Measurements from ENCODE around the gene BAZ2B. TPM values are rescaled to one million over a fixed set of nuclear protein-coding genes. Genes with fewer than 3 reads are reported as not detected.

Gene BAZ2B
- 76.2 TPM for total RNA-seq

GRCh38 chr2:159616286-159616701, at the start of gene BAZ2B:
BAZ2B (minus strand) TSS chr2:159616548; CDS start chr2:159478719, 137,829 bp downstream.
- H3K36me3 ChIP-seq (ENCODE audit: control insufficient read depth in 3 of 3, insufficient read depth in 3 of 3, low read length in 3 of 3) = no peaks in the 10 kb centered on the region
- H3K9me3 ChIP-seq (ENCODE audit: control insufficient read depth in 3 of 3, low read length in 3 of 3) = no peaks in the 10 kb centered on the region
- H3K4me3 ChIP-seq (ENCODE audit: low read length in 3 of 3) = peak within 1 kb of the TSS; percentile 79 to 92 (median 81)
- H3K9ac ChIP-seq (ENCODE audit: low read depth in 1 of 3, low read length in 3 of 3) = peak within 1 kb of the TSS; percentile 90 to 98 (median 93)
- peak within 1 kb of the TSS; percentile 99 for H3K27ac ChIP-seq (ENCODE audit: low read depth, low read length)
- H3K4me1 ChIP-seq (ENCODE audit: control insufficient read depth in 3 of 3, insufficient read depth in 3 of 3, low read length in 3 of 3) = peaks cover 0 to 16% (median 4%) of the 10 kb centered on the region in 3 donors
- H3K27me3 ChIP-seq (ENCODE audit: control insufficient read depth in 3 of 3, insufficient read depth in 3 of 3, low read length in 3 of 3) = no peaks in the 10 kb centered on the region

- H3K9me3 ChIP-seq (ENCODE audit: control insufficient read depth in 3 of 3, low read length in 3 of 3) = no peaks in the 10 kb centered on the region
- H3K36me3 ChIP-seq (ENCODE audit: control insufficient read depth in 3 of 3, insufficient read depth in 3 of 3, low read length in 3 of 3) = no peaks in the 10 kb centered on the region
- no peaks in the 10 kb centered on the region for H3K4me1 ChIP-seq (ENCODE audit: control insufficient read depth in 3 of 3, insufficient read depth in 3 of 3, low read length in 3 of 3)
- no peak overlapping the region for H3K9ac ChIP-seq (ENCODE audit: low read depth in 1 of 3, low read length in 3 of 3)
- H3K27ac ChIP-seq (ENCODE audit: low read depth, low read length) = no peak overlapping the region
- H3K27me3 ChIP-seq (ENCODE audit: control insufficient read depth in 3 of 3, insufficient read depth in 3 of 3, low read length in 3 of 3) = no peaks in the 10 kb centered on the region
- no peak overlapping the region for H3K4me3 ChIP-seq (ENCODE audit: low read length in 3 of 3)
Measured at GRCh38 chr2:159661286-159661685, 44.9 kb upstream of the BAZ2B start.

DNA sequence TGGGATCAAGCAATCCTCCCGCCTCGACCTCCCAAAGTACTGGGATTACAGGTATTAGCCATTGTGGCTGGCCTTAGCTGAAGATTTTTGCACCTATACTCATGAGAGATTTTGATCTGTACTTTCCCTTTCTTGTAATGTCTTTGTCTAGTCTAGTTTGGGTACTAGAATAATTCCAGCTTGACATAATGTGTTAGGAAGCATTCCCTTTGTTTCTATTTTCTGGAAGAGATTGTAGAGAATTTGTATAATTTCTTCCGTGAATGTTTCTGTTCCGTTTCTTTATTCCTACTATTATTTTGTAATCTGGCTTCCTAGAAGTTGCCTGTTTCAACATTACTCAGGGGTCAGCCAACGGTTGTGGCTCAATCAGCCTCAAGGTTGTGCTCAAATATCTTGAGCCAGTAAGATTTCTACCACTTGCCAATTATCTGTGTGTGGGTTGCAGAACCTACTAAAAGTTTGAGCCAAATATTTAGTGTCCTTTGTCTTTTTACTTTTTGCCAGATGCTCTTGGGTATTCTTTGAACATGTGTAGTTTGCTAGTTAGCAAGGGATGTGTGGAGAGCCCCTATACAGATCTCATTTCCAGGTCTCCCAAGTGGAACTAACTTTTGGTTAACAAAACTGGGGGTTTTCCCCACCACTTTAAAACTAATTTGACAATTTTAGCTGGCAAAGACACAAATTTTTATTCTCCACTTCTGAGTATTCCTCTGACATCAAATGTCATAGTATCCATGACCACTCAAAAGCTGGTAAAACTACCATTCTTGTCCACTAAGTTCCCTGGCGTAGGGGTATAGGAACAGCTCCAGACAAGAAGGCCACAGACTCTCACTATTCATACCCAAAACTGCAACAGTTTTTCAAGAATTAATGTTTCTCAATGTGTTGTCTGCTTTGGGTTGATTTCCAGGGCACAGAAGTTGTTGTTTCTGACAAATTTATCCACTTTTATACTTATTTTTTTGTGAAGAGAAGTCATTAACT, 42.8 kb upstream of the BAZ2B start:
- Histone ChIP-seq H3K9me3 (ENCODE audit: control insufficient read depth in 3 of 3, low read length in 3 of 3) (no peaks in the 10 kb centered on the region), H3K27me3 (ENCODE audit: control insufficient read depth in 3 of 3, insufficient read depth in 3 of 3, low read length in 3 of 3) (no peaks in the 10 kb centered on the region), H3K9ac (ENCODE audit: low read depth in 1 of 3, low read length in 3 of 3) (no peak overlapping the region), H3K27ac (ENCODE audit: low read depth, low read length) (no peak overlapping the region), H3K36me3 (ENCODE audit: control insufficient read depth in 3 of 3, insufficient read depth in 3 of 3, low read length in 3 of 3) (no peaks in the 10 kb centered on the region), H3K4me1 (ENCODE audit: control insufficient read depth in 3 of 3, insufficient read depth in 3 of 3, low read length in 3 of 3) (no peaks in the 10 kb centered on the region), H3K4me3 (ENCODE audit: low read length in 3 of 3) (no peak overlapping the region)

DNA sequence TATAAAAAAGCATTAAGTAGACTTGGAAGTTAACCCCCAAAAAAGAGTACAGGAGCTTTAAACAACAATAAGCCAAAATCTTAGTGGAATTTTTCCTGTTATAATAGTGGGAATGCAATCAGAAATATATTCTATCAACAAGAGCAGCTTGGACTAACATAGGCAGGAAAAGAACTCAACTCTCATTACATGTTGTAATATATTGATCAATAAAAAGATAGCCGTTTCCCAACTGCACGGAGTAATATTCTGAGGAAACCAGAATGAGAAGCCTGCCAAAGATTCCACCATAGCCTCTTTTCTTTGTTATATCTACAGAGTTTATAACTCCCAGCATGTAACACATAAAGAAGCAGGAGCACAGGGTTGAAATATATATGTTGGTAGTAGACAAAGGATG, 37.6 kb upstream of the BAZ2B start:
- Histone ChIP-seq H3K4me1 (ENCODE audit: control insufficient read depth in 3 of 3, insufficient read depth in 3 of 3, low read length in 3 of 3) (no peaks in the 10 kb centered on the region), H3K9ac (ENCODE audit: low read depth in 1 of 3, low read length in 3 of 3) (no peak overlapping the region), H3K9me3 (ENCODE audit: control insufficient read depth in 3 of 3, low read length in 3 of 3) (no peaks in the 10 kb centered on the region), H3K4me3 (ENCODE audit: low read length in 3 of 3) (no peak overlapping the region), H3K27ac (ENCODE audit: low read depth, low read length) (no peak overlapping the region), H3K36me3 (ENCODE audit: control insufficient read depth in 3 of 3, insufficient read depth in 3 of 3, low read length in 3 of 3) (no peaks in the 10 kb centered on the region), H3K27me3 (ENCODE audit: control insufficient read depth in 3 of 3, insufficient read depth in 3 of 3, low read length in 3 of 3) (no peaks in the 10 kb centered on the region)

GRCh38 chr2:159651884-159652283, 35.5 kb upstream of the BAZ2B start:
- H3K9me3 ChIP-seq (ENCODE audit: control insufficient read depth in 3 of 3, low read length in 3 of 3) = no peaks in the 10 kb centered on the region
- no peaks in the 10 kb centered on the region for H3K27me3 ChIP-seq (ENCODE audit: control insufficient read depth in 3 of 3, insufficient read depth in 3 of 3, low read length in 3 of 3)
- H3K27ac ChIP-seq (ENCODE audit: low read depth, low read length) = no peak overlapping the region
- H3K36me3 ChIP-seq (ENCODE audit: control insufficient read depth in 3 of 3, insufficient read depth in 3 of 3, low read length in 3 of 3) = no peaks in the 10 kb centered on the region
- H3K4me3 ChIP-seq (ENCODE audit: low read length in 3 of 3) = no peak overlapping the region
- H3K9ac ChIP-seq (ENCODE audit: low read depth in 1 of 3, low read length in 3 of 3) = no peak overlapping the region
- H3K4me1 ChIP-seq (ENCODE audit: control insufficient read depth in 3 of 3, insufficient read depth in 3 of 3, low read length in 3 of 3) = no peaks in the 10 kb centered on the region

GRCh38 chr2:159650574-159650973, 34.2 kb upstream of the BAZ2B start:
- no peaks in the 10 kb centered on the region for H3K4me1 ChIP-seq (ENCODE audit: control insufficient read depth in 3 of 3, insufficient read depth in 3 of 3, low read length in 3 of 3)
- no peak overlapping the region for H3K4me3 ChIP-seq (ENCODE audit: low read length in 3 of 3)
- H3K27ac ChIP-seq (ENCODE audit: low read depth, low read length) = no peak overlapping the region
- H3K36me3 ChIP-seq (ENCODE audit: control insufficient read depth in 3 of 3, insufficient read depth in 3 of 3, low read length in 3 of 3) = no peaks in the 10 kb centered on the region
- H3K9me3 ChIP-seq (ENCODE audit: control insufficient read depth in 3 of 3, low read length in 3 of 3) = no peaks in the 10 kb centered on the region
- no peaks in the 10 kb centered on the region for H3K27me3 ChIP-seq (ENCODE audit: control insufficient read depth in 3 of 3, insufficient read depth in 3 of 3, low read length in 3 of 3)
- H3K9ac ChIP-seq (ENCODE audit: low read depth in 1 of 3, low read length in 3 of 3) = no peak overlapping the region

DNA sequence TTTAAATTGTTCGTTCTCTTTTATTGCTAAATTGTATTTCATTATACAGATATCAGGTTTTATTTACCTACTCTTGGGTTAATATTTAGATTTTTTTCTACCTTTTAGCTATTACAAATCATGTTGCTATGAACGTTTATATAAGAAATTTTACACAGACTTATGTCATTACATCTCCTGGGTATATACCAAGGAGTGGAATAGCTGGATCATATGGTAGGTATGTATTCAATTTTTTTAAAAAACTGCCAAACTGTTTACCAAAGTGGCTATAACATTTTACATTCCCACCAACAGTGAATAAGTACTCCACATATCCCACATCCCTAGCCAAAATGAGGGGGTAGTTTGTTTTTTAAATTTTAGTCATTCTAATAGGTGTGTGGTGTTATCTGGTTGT, 32.3 kb upstream of the BAZ2B start:
- H3K9ac ChIP-seq (ENCODE audit: low read depth in 1 of 3, low read length in 3 of 3) = no peak overlapping the region
- no peak overlapping the region for H3K27ac ChIP-seq (ENCODE audit: low read depth, low read length)
- H3K4me1 ChIP-seq (ENCODE audit: control insufficient read depth in 3 of 3, insufficient read depth in 3 of 3, low read length in 3 of 3) = no peaks in the 10 kb centered on the region
- no peaks in the 10 kb centered on the region for H3K36me3 ChIP-seq (ENCODE audit: control insufficient read depth in 3 of 3, insufficient read depth in 3 of 3, low read length in 3 of 3)
- no peak overlapping the region for H3K4me3 ChIP-seq (ENCODE audit: low read length in 3 of 3)
- H3K27me3 ChIP-seq (ENCODE audit: control insufficient read depth in 3 of 3, insufficient read depth in 3 of 3, low read length in 3 of 3) = no peaks in the 10 kb centered on the region
- no peaks in the 10 kb centered on the region for H3K9me3 ChIP-seq (ENCODE audit: control insufficient read depth in 3 of 3, low read length in 3 of 3)

- H3K4me1 ChIP-seq (ENCODE audit: control insufficient read depth in 3 of 3, insufficient read depth in 3 of 3, low read length in 3 of 3) = no peaks in the 10 kb centered on the region
- H3K36me3 ChIP-seq (ENCODE audit: control insufficient read depth in 3 of 3, insufficient read depth in 3 of 3, low read length in 3 of 3) = no peaks in the 10 kb centered on the region
- H3K9ac ChIP-seq (ENCODE audit: low read depth in 1 of 3, low read length in 3 of 3) = no peak overlapping the region
- no peaks in the 10 kb centered on the region for H3K27me3 ChIP-seq (ENCODE audit: control insufficient read depth in 3 of 3, insufficient read depth in 3 of 3, low read length in 3 of 3)
- H3K27ac ChIP-seq (ENCODE audit: low read depth, low read length) = no peak overlapping the region
- H3K9me3 ChIP-seq (ENCODE audit: control insufficient read depth in 3 of 3, low read length in 3 of 3) = no peaks in the 10 kb centered on the region
- H3K4me3 ChIP-seq (ENCODE audit: low read length in 3 of 3) = no peak overlapping the region
Measured at GRCh38 chr2:159647667-159648066, 31.3 kb upstream of the BAZ2B start.

DNA sequence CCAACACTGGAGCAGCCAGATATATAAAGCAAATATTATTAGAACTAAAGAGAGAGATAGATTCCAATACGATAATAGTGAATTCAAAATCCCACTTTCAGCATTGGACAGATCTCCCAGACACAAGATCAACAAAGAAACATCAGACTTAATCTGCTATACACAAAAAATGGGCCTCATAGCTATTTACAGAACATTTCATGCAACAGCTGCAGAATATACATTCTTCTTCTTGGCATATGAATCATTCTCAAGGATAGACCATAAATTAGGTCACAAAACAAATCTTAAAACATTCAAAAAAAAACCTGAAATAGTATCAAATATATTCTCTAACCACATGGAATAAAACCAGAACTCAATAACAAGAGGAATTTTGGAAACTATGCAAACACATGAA, 23.8 kb upstream of the BAZ2B start:
- Histone ChIP-seq H3K9me3 (ENCODE audit: control insufficient read depth in 3 of 3, low read length in 3 of 3) (no peaks in the 10 kb centered on the region), H3K4me1 (ENCODE audit: control insufficient read depth in 3 of 3, insufficient read depth in 3 of 3, low read length in 3 of 3) (no peaks in the 10 kb centered on the region)

DNA sequence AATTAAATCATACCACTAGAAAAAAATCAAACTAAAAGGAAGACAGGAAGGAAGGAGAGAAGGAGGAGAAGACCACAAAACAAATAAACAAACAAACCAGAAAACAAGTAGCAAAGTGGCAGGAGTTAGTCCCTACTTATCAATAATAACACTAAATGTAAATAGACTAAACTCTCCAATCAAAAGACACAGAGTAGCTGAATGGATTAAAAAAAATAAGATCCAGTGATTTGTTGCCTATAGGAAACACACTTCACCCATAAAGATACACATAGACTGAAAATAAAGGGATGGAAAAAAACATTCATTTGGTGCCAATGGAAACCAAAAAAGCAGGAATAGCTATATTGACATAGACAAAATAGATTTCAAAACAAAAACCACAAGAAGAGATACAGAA, 23.4 kb upstream of the BAZ2B start:
- H3K4me1 ChIP-seq (ENCODE audit: control insufficient read depth in 3 of 3, insufficient read depth in 3 of 3, low read length in 3 of 3) = no peaks in the 10 kb centered on the region
- H3K9me3 ChIP-seq (ENCODE audit: control insufficient read depth in 3 of 3, low read length in 3 of 3) = no peaks in the 10 kb centered on the region
- no peak overlapping the region for H3K9ac ChIP-seq (ENCODE audit: low read depth in 1 of 3, low read length in 3 of 3)
- H3K4me3 ChIP-seq (ENCODE audit: low read length in 3 of 3) = no peak overlapping the region
- H3K27ac ChIP-seq (ENCODE audit: low read depth, low read length) = no peak overlapping the region
- no peaks in the 10 kb centered on the region for H3K36me3 ChIP-seq (ENCODE audit: control insufficient read depth in 3 of 3, insufficient read depth in 3 of 3, low read length in 3 of 3)
- H3K27me3 ChIP-seq (ENCODE audit: control insufficient read depth in 3 of 3, insufficient read depth in 3 of 3, low read length in 3 of 3) = no peaks in the 10 kb centered on the region

More for the DNA sequence above, 23.8 kb upstream of the BAZ2B start:
- Histone ChIP-seq H3K27ac (ENCODE audit: low read depth, low read length) (no peak overlapping the region), H3K36me3 (ENCODE audit: control insufficient read depth in 3 of 3, insufficient read depth in 3 of 3, low read length in 3 of 3) (no peaks in the 10 kb centered on the region), H3K27me3 (ENCODE audit: control insufficient read depth in 3 of 3, insufficient read depth in 3 of 3, low read length in 3 of 3) (no peaks in the 10 kb centered on the region), H3K9ac (ENCODE audit: low read depth in 1 of 3, low read length in 3 of 3) (no peak overlapping the region), H3K4me3 (ENCODE audit: low read length in 3 of 3) (no peak overlapping the region)
